Caco-2 (cell line): ENCODE results near the gene SLC17A7. TPM values are rescaled to one million over a fixed set of nuclear protein-coding genes. Genes with fewer than 3 reads are reported as not detected.
"Not testable (repeated sequence)": the region's sequence is repeated elsewhere in the genome, so short reads cannot be mapped to it uniquely, and the experiment has no call there.

Experiments
- BruUV-seq: library from RNA; stranded (reverse); fragments of 400-500 nt; replicated peaks from 2 replicates; lab custom pipeline; 2021; lab: Mats Ljungman, UMichigan
- CTCF ChIA-PET: fragments of 300-600 bp; sonication (Branson Sonifier 250); formaldehyde crosslinking; loops from one replicate; lab custom pipeline; 2022; ENCODE audit warnings: antibody characterized with exemption; lab: Charles Lee
- POLR2A ChIA-PET: fragments of 300-600 bp; sonication (Branson Sonifier 250); formaldehyde crosslinking; loops from one replicate; lab custom pipeline; 2022; ENCODE audit warnings: antibody characterized with exemption; lab: Charles Lee
- DNase-seq, 2 experiments: peaks; one replicate each; pipeline versions ENCODE4 v3.0.0 to v3.0.0-alpha.2; 2020 to 2022
- H3K27me3 ChIP-seq: replicated peaks from 2 replicates; pipeline ENCODE4 v1.6.0; 2011; ENCODE audit warnings: low read length; ENCODE audit not compliant: control insufficient read depth, insufficient read depth
- H3K36me3 ChIP-seq: 2 replicates; pipeline ENCODE4 v1.5.1; 2011; ENCODE audit warnings: low read length; ENCODE audit not compliant: control insufficient read depth, insufficient read depth
- H3K4me1 ChIP-seq: fragments of 250-450 bp; sonication (Bioruptor Pico); 2 replicates; pipeline ENCODE4 v1.5.1; 2020; ENCODE audit warnings: mild to moderate bottlenecking
- H3K4me3 ChIP-seq: 2 replicates; pipeline ENCODE4 v1.5.1; 2011; ENCODE audit warnings: low read depth, mild to moderate bottlenecking, control low read depth, low read length
- H3K9me3 ChIP-seq: fragments of 250-450 bp; sonication (Bioruptor Pico); 2 replicates; pipeline ENCODE4 v1.5.1; 2020; ENCODE audit warnings: mild to moderate bottlenecking, moderate library complexity
- H3K27ac Mint-ChIP-seq: one replicate; pipeline ENCODE4 v1.8.0; 2022; ENCODE audit warnings: mixed read lengths; ENCODE audit not compliant: unreplicated experiment
- H3K27me3 Mint-ChIP-seq: one replicate; pipeline ENCODE4 v1.8.0; 2022; ENCODE audit warnings: mixed read lengths; ENCODE audit not compliant: insufficient read depth, unreplicated experiment
- H3K36me3 Mint-ChIP-seq: one replicate; pipeline ENCODE4 v1.8.0; 2022; ENCODE audit warnings: mild to moderate bottlenecking, mixed read lengths; ENCODE audit not compliant: insufficient read depth, unreplicated experiment
- H3K4me1 Mint-ChIP-seq: one replicate; pipeline ENCODE4 v1.8.0; 2022; ENCODE audit warnings: low read depth, mixed read lengths; ENCODE audit not compliant: unreplicated experiment
- H3K4me3 Mint-ChIP-seq: one replicate; pipeline ENCODE4 v1.8.0; 2022; ENCODE audit warnings: mild to moderate bottlenecking, moderate library complexity, mixed read lengths; ENCODE audit not compliant: unreplicated experiment
- H3K9me3 Mint-ChIP-seq: one replicate; pipeline ENCODE4 v1.8.0; 2022; ENCODE audit warnings: mixed read lengths; ENCODE audit not compliant: unreplicated experiment
- intact Hi-C: fragments of 100-400 bp; cut with micrococcal nuclease; formaldehyde crosslinking; loops from one replicate; pipeline ENCODE4 v1.10.0; 2022; ENCODE audit not compliant: unreplicated experiment
- total RNA-seq: library from RNA; stranded (reverse); gene quantifications from 2 replicates; pipeline ENCODE4 v1.2.3, GENCODE V29; 2022
- TF ChIP-seq, protein P1 (sequence below), 2 experiments: fragments of 200-600 bp in 1 of 2; IDR thresholded peaks; 1 replicate in 1 of 2; 2 replicates in 1 of 2; pipeline versions ENCODE4 v1.5.1 to v1.8.0; 2011 to 2022; ENCODE audit warnings: antibody characterized with exemption in 1 of 2, control low read depth in 1 of 2, inconsistent platforms in 1 of 2, low read depth in 1 of 2, low read length in 1 of 2, mild to moderate bottlenecking in 1 of 2, moderate library complexity in 1 of 2; ENCODE audit not compliant: insufficient read depth in 1 of 2, severe bottlenecking in 1 of 2, unreplicated experiment in 1 of 2

Gene SLC17A7
- total RNA-seq, 1 experiment from 2014 or later: 0.36 TPM

- CTCF ChIA-PET: interaction anchor here (1.3 kb wide), 1 partner anchor 72 kb away, joined by 3 read pairs; no protein-coding TSS in a partner anchor
- H3K27me3 Mint-ChIP-seq: peaks cover 3% of the 10 kb centered on the region
- Histone ChIP-seq H3K4me3 (peak overlapping the region; percentile 51), H3K27me3 (no peaks in the 10 kb centered on the region), H3K4me1 (no peaks in the 10 kb centered on the region; the same call in 1 of the 2 replicates), H3K9me3 (no peaks in the 10 kb centered on the region), H3K36me3 (no peaks in the 10 kb centered on the region)
- BruUV-seq: no TSS peak
- POLR2A ChIA-PET: no interaction called here
- DNase-seq: no peak
- peaks cover 26% of the 10 kb centered on the region for H3K36me3 Mint-ChIP-seq
- peaks cover 10% of the 10 kb centered on the region for H3K4me1 Mint-ChIP-seq
- intact Hi-C loops: no loop called here
- no peak overlapping the region for H3K27ac Mint-ChIP-seq
- TF ChIP-seq, protein P1, sequence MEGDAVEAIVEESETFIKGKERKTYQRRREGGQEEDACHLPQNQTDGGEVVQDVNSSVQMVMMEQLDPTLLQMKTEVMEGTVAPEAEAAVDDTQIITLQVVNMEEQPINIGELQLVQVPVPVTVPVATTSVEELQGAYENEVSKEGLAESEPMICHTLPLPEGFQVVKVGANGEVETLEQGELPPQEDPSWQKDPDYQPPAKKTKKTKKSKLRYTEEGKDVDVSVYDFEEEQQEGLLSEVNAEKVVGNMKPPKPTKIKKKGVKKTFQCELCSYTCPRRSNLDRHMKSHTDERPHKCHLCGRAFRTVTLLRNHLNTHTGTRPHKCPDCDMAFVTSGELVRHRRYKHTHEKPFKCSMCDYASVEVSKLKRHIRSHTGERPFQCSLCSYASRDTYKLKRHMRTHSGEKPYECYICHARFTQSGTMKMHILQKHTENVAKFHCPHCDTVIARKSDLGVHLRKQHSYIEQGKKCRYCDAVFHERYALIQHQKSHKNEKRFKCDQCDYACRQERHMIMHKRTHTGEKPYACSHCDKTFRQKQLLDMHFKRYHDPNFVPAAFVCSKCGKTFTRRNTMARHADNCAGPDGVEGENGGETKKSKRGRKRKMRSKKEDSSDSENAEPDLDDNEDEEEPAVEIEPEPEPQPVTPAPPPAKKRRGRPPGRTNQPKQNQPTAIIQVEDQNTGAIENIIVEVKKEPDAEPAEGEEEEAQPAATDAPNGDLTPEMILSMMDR (IDR thresholded peaks at IDR 0.05; ENCODE audit: insufficient read depth in 1 of 2, low read depth in 1 of 2, low read length in 1 of 2, severe bottlenecking in 1 of 2, unreplicated experiment in 1 of 2): no peak
- no peaks in the 10 kb centered on the region for H3K9me3 Mint-ChIP-seq
- peak overlapping the region; percentile 72 for H3K4me3 Mint-ChIP-seq
Measured at GRCh38 chr19:49474542-49474924, 33.2 kb upstream of the SLC17A7 start.

DNA sequence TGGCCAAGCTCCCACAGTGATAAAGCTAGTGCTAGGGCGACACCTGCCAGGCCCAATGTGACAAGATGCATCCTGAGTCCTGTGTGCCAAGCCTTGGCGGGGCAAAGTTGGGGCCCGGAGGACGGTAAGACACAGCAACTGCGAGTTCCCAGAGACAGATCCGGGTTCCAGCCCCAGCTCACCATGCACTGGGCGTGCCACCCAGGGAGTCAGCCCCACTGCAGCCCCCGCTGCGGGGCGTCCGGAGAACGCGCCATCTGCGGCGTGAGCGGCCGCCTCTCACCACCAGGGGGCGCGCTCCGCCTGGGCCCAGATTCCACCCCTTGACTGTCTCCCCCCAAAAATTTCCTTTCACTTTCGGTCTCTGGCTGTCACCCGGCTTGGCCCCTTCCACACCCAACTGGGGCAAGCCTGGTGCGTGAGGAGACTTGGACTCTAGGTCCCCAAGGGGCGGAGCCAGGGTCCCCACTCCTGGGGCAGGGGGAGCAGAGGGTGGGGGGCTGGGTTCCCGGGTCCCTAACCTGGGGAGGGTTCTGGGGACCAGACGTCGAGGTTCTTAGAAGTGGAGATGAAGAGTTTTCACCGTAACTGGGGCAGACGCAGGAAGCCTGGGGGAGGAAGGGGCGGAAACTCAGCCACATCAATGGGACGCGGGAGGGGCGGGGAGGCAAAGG is 32.7 kb upstream of the SLC17A7 start, which contains the start of gene FLT3LG:
FLT3LG (plus strand) TSS at position 348 of the 674 bp plus-strand sequence. CDS start 425 bp downstream, outside the sequence.
- POLR2A ChIA-PET: interaction anchor here (0.6 to 0.8 kb wide), 2 partner anchors 15 to 106 kb away, joined by 3 read pairs; partner anchors contain the start of gene NOSIP
- peaks cover 3% of the 10 kb centered on the region for H3K27me3 Mint-ChIP-seq
- TF ChIP-seq, protein P1 (IDR thresholded peaks at IDR 0.05; ENCODE audit: insufficient read depth in 1 of 2, low read depth in 1 of 2, low read length in 1 of 2, severe bottlenecking in 1 of 2, unreplicated experiment in 1 of 2): peak; percentile 95 to 98
- intact Hi-C loops: no loop called here
- no peaks in the 10 kb centered on the region for H3K9me3 ChIP-seq
- peaks cover 27% of the 10 kb centered on the region for H3K36me3 Mint-ChIP-seq
- CTCF ChIA-PET: interaction anchor here (0.8 to 1.3 kb wide), 5 partner anchors 21 to 75 kb away, joined by 3 to 5 read pairs (median 4); partner anchors contain the start of genes ALDH16A1 and PIH1D1
- no TSS peak for BruUV-seq
- H3K27ac Mint-ChIP-seq: peak within 1 kb of the TSS; percentile 32
- H3K4me3 ChIP-seq: peak within 1 kb of the TSS; percentile 51
- no peaks in the 10 kb centered on the region for H3K9me3 Mint-ChIP-seq
- no peaks in the 10 kb centered on the region for H3K27me3 ChIP-seq
- H3K4me3 Mint-ChIP-seq: peak within 1 kb of the TSS; percentile 72
- H3K4me1 Mint-ChIP-seq: peaks cover 10% of the 10 kb centered on the region
- peak in 1 of 2 experiments; percentile 78 for DNase-seq
- H3K4me1 ChIP-seq: no peaks in the 10 kb centered on the region; the same call in 1 of the 2 replicates
- H3K36me3 ChIP-seq: no peaks in the 10 kb centered on the region

DNA sequence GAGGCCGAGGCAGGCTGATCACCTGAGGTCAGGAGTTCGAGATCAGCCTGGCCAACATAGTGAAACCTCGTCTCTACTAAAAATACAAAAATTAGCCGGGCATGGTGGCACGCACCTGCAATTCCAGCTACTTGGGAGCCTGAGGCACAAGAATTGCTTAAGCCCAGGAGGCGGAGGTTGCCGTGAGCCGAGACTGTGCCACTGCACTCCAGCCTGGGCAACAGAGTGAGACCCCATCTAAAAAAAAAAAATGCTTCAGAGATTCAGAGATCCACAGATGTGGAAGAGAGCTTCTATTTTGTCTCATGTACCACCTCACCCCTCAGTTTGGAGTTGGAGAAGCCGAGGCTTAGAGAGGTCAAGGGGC is 32.2 kb upstream of the SLC17A7 start:
- H3K4me1 ChIP-seq, BruUV-seq, H3K4me3 ChIP-seq, H3K9me3 Mint-ChIP-seq, H3K9me3 ChIP-seq, H3K36me3 ChIP-seq, H3K27ac Mint-ChIP-seq, DNase-seq, H3K27me3 Mint-ChIP-seq, H3K27me3 ChIP-seq, intact Hi-C loops: not testable (repeated sequence)
- ChIA-PET POLR2A (interaction anchor here (0.6 to 0.8 kb wide), 2 partner anchors 16 to 107 kb away, joined by 3 read pairs; partner anchors contain the start of gene NOSIP), CTCF (interaction anchor here (0.8 to 1.3 kb wide), 5 partner anchors 20 to 75 kb away, joined by 3 to 5 read pairs (median 4); partner anchors contain the start of genes ALDH16A1 and PIH1D1)
- Mint-ChIP-seq H3K4me1 (peaks cover 10% of the 10 kb centered on the region), H3K36me3 (peaks cover 28% of the 10 kb centered on the region), H3K4me3 (peak overlapping the region; percentile 72)
